Immature natural killer cell (primary cell): ENCODE data around the gene ZC3H18. TPM values are rescaled to one million over a fixed set of nuclear protein-coding genes. Genes with fewer than 3 reads are reported as not detected.
"Not testable (repeated sequence)": the region's sequence is repeated elsewhere in the genome, so short reads cannot be mapped to it uniquely, and the experiment has no call there.

Experiments
- DNase-seq, 3 donors: peaks; one replicate each; pipeline ENCODE4 v3.0.0; 2022; ENCODE audit warnings: mixed read lengths in 1 of 3
- H3K27ac Mint-ChIP-seq, 6 donors: one replicate each; pipeline ENCODE4 v1.8.0; 2020; ENCODE audit warnings: mixed read lengths in 6 of 6, mild to moderate bottlenecking in 5 of 6, inconsistent platforms in 4 of 6, moderate library complexity in 3 of 6
- H3K27me3 Mint-ChIP-seq, 3 donors: one replicate each; pipeline ENCODE4 v1.8.0; 2020 to 2021; ENCODE audit warnings: low read depth in 3 of 3, mild to moderate bottlenecking in 3 of 3, mixed read lengths in 3 of 3, moderate library complexity in 3 of 3, inconsistent platforms in 1 of 3
- H3K36me3 Mint-ChIP-seq, 3 donors: one replicate each; pipeline ENCODE4 v1.8.0; 2020; ENCODE audit warnings: mixed read lengths in 3 of 3, inconsistent platforms in 2 of 3, mild to moderate bottlenecking in 2 of 3
- H3K4me1 Mint-ChIP-seq, 2 donors: one replicate each; pipeline ENCODE4 v1.8.0; 2020; ENCODE audit warnings: inconsistent platforms in 2 of 2, mild to moderate bottlenecking in 2 of 2, mixed read lengths in 2 of 2, moderate library complexity in 1 of 2
- H3K4me3 Mint-ChIP-seq, 5 donors: one replicate each; pipeline ENCODE4 v1.8.0; 2020; ENCODE audit warnings: mild to moderate bottlenecking in 5 of 5, mixed read lengths in 5 of 5, inconsistent platforms in 3 of 5, moderate library complexity in 3 of 5
- H3K9me3 Mint-ChIP-seq, 6 donors: one replicate each; pipeline ENCODE4 v1.8.0; 2020; ENCODE audit warnings: mild to moderate bottlenecking in 6 of 6, mixed read lengths in 6 of 6, inconsistent platforms in 4 of 6, moderate library complexity in 3 of 6
- polyA plus RNA-seq, 3 donors: library from polyadenylated mRNA; unstranded; fragments of 300-500 nt; fragmentation: Illumina TruSeq; gene quantifications; one replicate each; pipeline ENCODE4 v1.2.3, GENCODE V29; 2021

Gene ZC3H18
- polyA plus RNA-seq, 3 donors from 2014 or later: 1.0 to 29.0 (median 8.7) TPM

DNA sequence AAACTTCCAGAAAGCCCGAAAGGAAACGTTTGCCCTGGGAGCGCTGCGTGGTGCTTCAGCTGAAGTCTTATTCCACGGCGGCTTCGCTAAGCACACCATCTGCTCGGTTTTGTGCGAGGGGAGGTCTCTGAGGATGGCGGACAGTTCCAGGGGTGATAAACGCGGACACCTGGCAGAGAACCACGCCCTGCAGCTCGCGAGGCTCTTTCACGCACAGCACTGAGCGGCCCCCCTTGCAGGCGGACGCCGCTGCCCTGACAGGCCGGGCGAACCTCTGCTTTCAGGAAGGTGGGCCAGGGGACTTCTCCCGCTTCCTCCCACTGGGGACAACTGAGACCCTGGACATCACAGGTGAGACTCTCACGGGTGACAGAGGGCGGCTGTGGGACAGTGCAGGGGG, 89.0 kb downstream of the ZC3H18 start:
- Mint-ChIP-seq H3K4me3 (no peak overlapping the region), H3K27me3 (peaks cover 14 to 32% (median 15%) of the 10 kb centered on the region in 3 donors), H3K27ac (peak overlapping the region in 1 of 6 donors; percentile 32), H3K4me1 (peaks cover 26 to 34% of the 10 kb centered on the region in 2 donors), H3K36me3 (peaks cover 0 to 4% (median under 1%) of the 10 kb centered on the region in 3 donors), H3K9me3 (no peaks in the 10 kb centered on the region)
- DNase-seq: no peak

- peaks cover 15 to 26% of the 10 kb centered on the region in 2 donors for H3K4me1 Mint-ChIP-seq
- no peaks in the 10 kb centered on the region for H3K9me3 Mint-ChIP-seq
- H3K36me3 Mint-ChIP-seq: no peaks in the 10 kb centered on the region
- peak overlapping the region; percentile 12 to 96 (median 82) for H3K27ac Mint-ChIP-seq
- peak overlapping the region; percentile 57 to 93 (median 85) for H3K4me3 Mint-ChIP-seq
- no peak for DNase-seq
- H3K27me3 Mint-ChIP-seq: peaks cover 3 to 18% (median 9%) of the 10 kb centered on the region in 3 donors
Measured at GRCh38 chr16:88661468-88661867, 91.3 kb downstream of the ZC3H18 start.

- H3K27me3 Mint-ChIP-seq: peaks cover 3 to 18% (median 9%) of the 10 kb centered on the region in 3 donors
- peaks cover 0 to 2% (median 0%) of the 10 kb centered on the region in 3 donors for H3K36me3 Mint-ChIP-seq
- H3K27ac Mint-ChIP-seq: peak overlapping the region; percentile 75 to 97 (median 92)
- no peak for DNase-seq
- H3K4me1 Mint-ChIP-seq: peaks cover 15 to 27% of the 10 kb centered on the region in 2 donors
- no peaks in the 10 kb centered on the region for H3K9me3 Mint-ChIP-seq
- H3K4me3 Mint-ChIP-seq: peak overlapping the region; percentile 82 to 94 (median 89)
Measured at GRCh38 chr16:88662222-88662842, 92.1 kb downstream of the ZC3H18 start.

DNA sequence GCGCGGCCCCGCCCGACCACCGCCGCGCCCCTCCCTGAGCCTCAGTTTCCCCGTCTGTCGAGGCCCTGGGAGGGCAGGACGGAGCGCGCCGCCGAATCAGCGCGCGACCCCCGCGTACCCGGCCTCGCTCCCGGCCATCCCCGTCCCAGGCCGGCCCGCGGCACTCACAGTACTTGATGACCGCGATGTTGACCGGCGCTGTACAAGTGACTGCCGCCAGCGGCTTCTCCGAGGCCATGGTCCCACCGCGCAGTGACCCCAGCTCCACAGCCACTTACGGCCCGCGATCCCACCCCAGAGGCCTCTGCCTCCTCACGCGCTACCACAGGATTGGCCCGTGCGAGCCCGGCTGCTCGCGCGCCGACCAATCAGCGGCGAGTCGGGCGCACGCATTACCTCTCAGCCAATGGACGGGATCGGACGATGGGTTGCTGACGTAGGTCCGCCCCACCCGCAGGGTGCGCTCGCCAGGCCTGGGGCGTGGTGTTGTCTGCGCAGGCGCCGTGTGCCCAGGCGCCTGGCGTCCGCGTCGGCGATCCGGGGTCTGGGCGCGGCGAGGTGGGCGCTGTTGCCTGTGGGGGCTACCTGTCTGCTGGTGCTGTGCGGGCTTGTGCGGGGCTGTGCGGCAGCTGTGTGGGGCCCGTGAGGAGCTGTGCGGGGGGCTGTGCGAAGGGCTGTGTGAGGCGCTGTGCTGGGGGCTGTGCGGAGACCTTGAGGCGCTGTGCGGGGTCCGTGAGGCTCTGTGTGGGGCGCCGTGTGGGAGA, 92.8 kb downstream of the ZC3H18 start, which contains the start of gene MVD:
TSS of gene MVD (minus strand) at position 249 of the 764 bp plus-strand sequence. CDS start at position 238, 11 bp downstream.
- Mint-ChIP-seq H3K27me3 (peaks cover 3 to 18% (median 9%) of the 10 kb centered on the region in 3 donors), H3K36me3 (peaks cover 0 to 3% (median 0%) of the 10 kb centered on the region in 3 donors), H3K27ac (peak within 1 kb of the TSS; percentile 85 to 97 (median 94))

DNA sequence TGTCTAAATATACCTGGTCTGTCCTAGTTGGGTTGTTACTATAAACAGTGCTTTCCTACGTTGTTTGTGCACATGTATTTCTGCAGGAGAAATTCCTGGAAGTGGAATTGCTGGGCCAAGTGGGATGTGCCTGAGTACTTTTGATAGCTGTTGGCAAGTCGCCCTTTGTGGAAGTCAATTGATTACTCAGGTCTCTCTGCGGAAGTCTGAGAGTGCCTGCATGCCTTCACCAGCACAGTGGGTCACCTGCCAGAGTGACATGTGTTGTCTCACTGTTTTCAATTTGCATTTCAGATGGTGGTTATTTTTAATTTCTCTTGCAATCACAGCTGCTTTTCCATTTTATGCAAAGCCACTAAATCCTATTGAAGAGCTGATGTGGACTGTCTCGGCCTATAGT, 94.9 kb downstream of the ZC3H18 start:
- H3K4me3 Mint-ChIP-seq: peak overlapping the region; percentile 50 to 76 (median 54)
- no peaks in the 10 kb centered on the region for H3K9me3 Mint-ChIP-seq
- H3K27ac Mint-ChIP-seq: peak overlapping the region in 4 of 6 donors; percentile 40 to 78 (median 50)
- no peak for DNase-seq
- H3K4me1 Mint-ChIP-seq: peaks cover 15 to 27% of the 10 kb centered on the region in 2 donors
- peaks cover 0 to 3% (median 0%) of the 10 kb centered on the region in 3 donors for H3K36me3 Mint-ChIP-seq
- peaks cover 3 to 13% (median 8%) of the 10 kb centered on the region in 3 donors for H3K27me3 Mint-ChIP-seq

More for the DNA sequence above, 92.8 kb downstream of the ZC3H18 start, which contains the start of gene MVD:
- DNase-seq: peak; percentile 96 to 97 (median 96)
- Mint-ChIP-seq H3K4me3 (peak within 1 kb of the TSS; percentile 93 to 97 (median 94)), H3K4me1 (peaks cover 15 to 27% of the 10 kb centered on the region in 2 donors), H3K9me3 (no peaks in the 10 kb centered on the region)

- peaks cover 3 to 13% (median 8%) of the 10 kb centered on the region in 3 donors for H3K27me3 Mint-ChIP-seq
- H3K27ac Mint-ChIP-seq: no peak overlapping the region
- no peaks in the 10 kb centered on the region for H3K9me3 Mint-ChIP-seq
- DNase-seq: no peak
- peaks cover 0 to 3% (median 0%) of the 10 kb centered on the region in 3 donors for H3K36me3 Mint-ChIP-seq
- H3K4me1 Mint-ChIP-seq: peaks cover 15 to 27% of the 10 kb centered on the region in 2 donors
- H3K4me3 Mint-ChIP-seq: peak overlapping the region in 1 of 5 donors; percentile 12
Measured at GRCh38 chr16:88665570-88665969, 95.4 kb downstream of the ZC3H18 start.

DNA sequence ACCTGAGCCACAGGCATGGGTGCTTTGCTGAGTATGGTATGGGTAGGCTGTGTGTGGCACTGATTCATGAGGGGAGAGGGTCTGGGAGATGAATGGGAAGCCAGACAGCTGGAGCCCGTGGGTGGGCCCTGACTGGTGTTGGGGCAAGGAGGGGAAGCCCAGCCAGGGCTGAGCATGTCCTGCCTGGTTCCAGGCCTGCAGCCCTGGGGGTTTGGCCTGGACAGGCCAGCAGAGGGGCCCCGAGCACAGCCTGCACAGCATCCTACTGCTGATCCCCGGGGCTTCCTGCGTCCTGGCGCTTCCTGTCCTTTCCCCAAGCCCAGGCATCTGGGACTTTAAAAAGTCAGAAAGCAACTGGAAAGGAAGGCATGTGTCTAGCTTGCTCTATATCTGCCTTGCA, 97.3 kb downstream of the ZC3H18 start:
- Mint-ChIP-seq H3K9me3 (no peaks in the 10 kb centered on the region), H3K4me1 (peaks cover 0 to 15% of the 10 kb centered on the region in 2 donors), H3K4me3 (no peak overlapping the region), H3K27me3 (peaks cover 3 to 9% (median 5%) of the 10 kb centered on the region in 3 donors), H3K27ac (peak overlapping the region in 3 of 6 donors; percentile 17 to 84 (median 81)), H3K36me3 (peaks cover 0 to 3% (median 0%) of the 10 kb centered on the region in 3 donors)
- DNase-seq: no peak

DNA sequence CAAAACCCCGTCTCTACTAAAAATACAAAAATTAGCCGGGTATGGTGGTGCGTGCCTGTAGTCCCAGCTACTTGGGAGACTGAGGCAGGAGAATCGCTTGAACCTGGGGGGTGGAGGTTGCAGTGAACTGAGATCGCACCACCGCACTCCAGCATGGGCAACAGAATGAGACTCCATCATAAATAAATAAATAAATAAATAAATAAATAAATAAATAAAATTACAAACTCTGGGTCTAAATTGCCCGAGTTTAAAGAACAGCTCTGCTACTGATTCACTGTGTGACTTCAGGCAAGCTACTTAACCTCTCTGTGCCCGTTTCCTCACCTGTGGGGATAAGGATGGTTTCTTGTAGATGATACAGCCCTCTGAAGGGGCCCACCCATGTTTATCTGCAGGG, 99.3 kb downstream of the ZC3H18 start:
- H3K9me3 Mint-ChIP-seq, H3K27me3 Mint-ChIP-seq, DNase-seq, H3K4me3 Mint-ChIP-seq, H3K36me3 Mint-ChIP-seq, H3K4me1 Mint-ChIP-seq, H3K27ac Mint-ChIP-seq: not testable (repeated sequence)

GRCh38 chr16:88669980-88670379, 99.8 kb downstream of the ZC3H18 start:
- H3K9me3 Mint-ChIP-seq: no peaks in the 10 kb centered on the region
- DNase-seq: no peak
- peaks cover 0 to 4% (median 0%) of the 10 kb centered on the region in 3 donors for H3K27me3 Mint-ChIP-seq
- no peak overlapping the region for H3K4me3 Mint-ChIP-seq
- H3K27ac Mint-ChIP-seq: no peak overlapping the region
- H3K4me1 Mint-ChIP-seq: peaks cover 0 to 5% of the 10 kb centered on the region in 2 donors
- peaks cover 0 to 6% (median 0%) of the 10 kb centered on the region in 3 donors for H3K36me3 Mint-ChIP-seq

DNA sequence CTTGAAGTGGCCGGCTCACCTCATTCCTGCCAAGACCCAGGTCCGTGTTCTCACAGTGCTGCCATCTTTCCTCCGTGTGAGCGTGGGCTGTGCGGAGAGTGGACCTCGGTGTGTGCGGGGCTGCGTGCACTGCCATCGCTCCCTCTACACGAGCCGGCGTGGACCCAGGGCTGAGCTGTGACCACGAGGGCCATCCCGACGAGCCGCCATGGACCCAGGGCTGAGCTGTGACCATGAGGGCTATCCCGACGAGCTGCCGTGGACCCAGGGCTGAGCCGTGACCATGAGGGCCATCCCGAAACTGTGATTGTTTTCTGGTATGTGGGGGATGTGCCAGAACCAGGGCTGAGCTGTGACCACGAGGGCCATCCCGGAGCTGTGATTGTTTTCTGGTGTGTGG, 101.6 kb downstream of the ZC3H18 start:
- Mint-ChIP-seq H3K4me1 (peaks cover 0 to 3% of the 10 kb centered on the region in 2 donors), H3K4me3 (no peak overlapping the region), H3K9me3 (no peaks in the 10 kb centered on the region), H3K36me3 (peaks cover 0 to 6% (median 0%) of the 10 kb centered on the region in 3 donors), H3K27ac (no peak overlapping the region), H3K27me3 (peaks cover 0 to 4% (median 0%) of the 10 kb centered on the region in 3 donors)
- no peak for DNase-seq

- H3K27ac Mint-ChIP-seq: no peak overlapping the region
- no peak overlapping the region for H3K4me3 Mint-ChIP-seq
- H3K27me3 Mint-ChIP-seq: peaks cover 0 to 4% (median 0%) of the 10 kb centered on the region in 3 donors
- H3K4me1 Mint-ChIP-seq: peaks cover 0 to 2% of the 10 kb centered on the region in 2 donors
- DNase-seq: no peak
- H3K9me3 Mint-ChIP-seq: no peaks in the 10 kb centered on the region
- H3K36me3 Mint-ChIP-seq: peaks cover 0 to 3% (median 0%) of the 10 kb centered on the region in 3 donors
Measured at GRCh38 chr16:88672776-88673175, 102.6 kb downstream of the ZC3H18 start.

GRCh38 chr16:88673716-88674379, 103.6 kb downstream of the ZC3H18 start:
- H3K9me3 Mint-ChIP-seq: no peaks in the 10 kb centered on the region
- no peaks in the 10 kb centered on the region for H3K4me1 Mint-ChIP-seq
- peaks cover 0 to 3% (median 0%) of the 10 kb centered on the region in 3 donors for H3K36me3 Mint-ChIP-seq
- H3K27me3 Mint-ChIP-seq: peaks cover 0 to 4% (median 0%) of the 10 kb centered on the region in 3 donors
- DNase-seq: no peak
- no peak overlapping the region for H3K4me3 Mint-ChIP-seq
- no peak overlapping the region for H3K27ac Mint-ChIP-seq

DNA sequence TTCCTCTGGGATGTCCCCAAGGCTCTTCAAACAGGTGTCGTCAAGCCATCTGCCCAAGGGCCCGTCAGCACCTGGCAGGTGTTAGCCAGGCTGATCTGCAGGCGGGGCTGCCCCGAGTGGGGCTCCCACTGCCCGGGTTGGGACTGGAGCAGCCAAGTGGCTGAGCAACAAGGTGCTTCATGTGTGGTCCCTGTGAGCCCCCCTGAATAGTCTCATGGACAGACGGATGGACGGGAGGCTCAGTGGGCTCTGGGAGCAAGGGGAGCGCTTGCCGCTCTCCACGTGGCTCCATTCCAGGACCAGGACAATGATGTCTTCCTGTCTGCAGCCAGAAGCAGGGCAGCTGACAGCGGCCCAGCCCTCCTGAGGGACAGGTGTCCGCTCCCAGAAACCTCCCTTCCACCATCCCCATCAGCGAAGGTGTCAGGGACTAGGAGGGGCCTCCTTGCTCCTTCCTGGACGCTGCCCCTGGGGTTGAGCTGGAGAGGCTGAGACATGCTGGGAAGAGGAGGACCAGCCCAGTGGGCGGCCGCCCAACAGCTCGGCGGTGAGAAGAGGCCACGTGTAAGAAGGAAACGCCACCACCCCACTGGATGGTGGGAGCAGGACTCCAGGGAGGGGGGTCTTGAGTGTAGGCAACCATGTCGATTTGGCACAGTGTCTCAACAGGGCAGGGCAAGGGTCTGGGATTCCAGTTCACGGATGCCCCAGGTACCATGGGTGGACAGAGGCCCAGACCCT, 106.5 kb downstream of the ZC3H18 start:
- H3K36me3 Mint-ChIP-seq: peaks cover 0 to 3% (median 0%) of the 10 kb centered on the region in 3 donors
- DNase-seq: no peak
- no peaks in the 10 kb centered on the region for H3K9me3 Mint-ChIP-seq
- no peak overlapping the region for H3K4me3 Mint-ChIP-seq
- H3K27ac Mint-ChIP-seq: no peak overlapping the region
- peaks cover 0 to 2% (median 0%) of the 10 kb centered on the region in 3 donors for H3K27me3 Mint-ChIP-seq
- peaks cover 10% of the 10 kb centered on the region in 2 donors for H3K4me1 Mint-ChIP-seq
